Activated T-cell treated with anti-CD3 and anti-CD28 coated beads, Interleukin-2, amount 50 U/mL, for 4 hours (primary cell): ENCODE measurements around the gene MIF4GD. TPM values are rescaled to one million over a fixed set of nuclear protein-coding genes. Genes with fewer than 3 reads are reported as not detected.

Experiments
- ATAC-seq, 2 donors: fragments of 200-7000 bp; cut with Tn5 transposase; one replicate each; pipeline ENCODE4 v1.10.0; 2021
- DNase-seq: peaks from one replicate; pipeline ENCODE4 v3.0.0-alpha.2; 2020
- H3K27me3 Mint-ChIP-seq: one replicate; pipeline ENCODE4 v1.8.0; 2021; ENCODE audit warnings: low read depth, mixed read lengths
- H3K36me3 Mint-ChIP-seq: one replicate; pipeline ENCODE4 v1.8.0; 2022; ENCODE audit warnings: mixed read lengths; ENCODE audit not compliant: insufficient read depth
- H3K4me1 Mint-ChIP-seq: one replicate; pipeline ENCODE4 v1.8.0; 2021; ENCODE audit warnings: low read depth, mixed read lengths
- H3K4me3 Mint-ChIP-seq: one replicate; pipeline ENCODE4 v1.8.0; 2021; ENCODE audit warnings: mild to moderate bottlenecking, moderate library complexity, mixed read lengths
- H3K9me3 Mint-ChIP-seq: one replicate; pipeline ENCODE4 v1.8.0; 2021; ENCODE audit warnings: mixed read lengths
- total RNA-seq, 3 donors: library from RNA; stranded (reverse); gene quantifications; one replicate each; pipeline ENCODE4 v1.2.1, GENCODE V29; 2021

MIF4GD gene
- total RNA-seq, 3 donors from 2014 or later, result 35.4 to 39.8 (median 38.4) TPM

DNA sequence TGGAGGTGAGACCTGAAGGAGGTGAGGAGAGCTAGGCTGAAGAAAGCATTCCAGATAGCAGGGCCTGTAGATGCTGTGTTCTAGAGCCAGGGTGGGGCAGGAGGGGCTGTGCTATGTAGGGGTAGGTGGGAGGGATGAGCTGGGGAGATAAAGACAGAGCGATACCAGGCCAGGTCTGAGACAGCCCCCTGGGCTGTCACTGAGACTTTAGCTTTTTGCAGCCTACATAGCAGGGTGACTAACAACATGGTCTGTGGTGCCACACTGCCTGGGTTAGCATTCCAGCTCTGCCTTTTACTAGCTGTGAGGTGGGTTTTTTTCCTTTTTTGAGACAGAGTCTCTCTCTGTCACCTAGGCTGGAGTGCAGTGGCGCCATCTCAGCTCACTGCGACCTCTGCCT, 51.2 kb downstream of the MIF4GD start:
- H3K36me3 Mint-ChIP-seq, result peaks cover 34% of the 10 kb centered on the region
- no peak overlapping the region for H3K4me3 Mint-ChIP-seq
- ATAC-seq (no peak), DNase-seq (no peak)
- peaks cover 2% of the 10 kb centered on the region for H3K4me1 Mint-ChIP-seq
- H3K27me3 Mint-ChIP-seq, result no peaks in the 10 kb centered on the region
- H3K9me3 Mint-ChIP-seq, result no peaks in the 10 kb centered on the region

DNA sequence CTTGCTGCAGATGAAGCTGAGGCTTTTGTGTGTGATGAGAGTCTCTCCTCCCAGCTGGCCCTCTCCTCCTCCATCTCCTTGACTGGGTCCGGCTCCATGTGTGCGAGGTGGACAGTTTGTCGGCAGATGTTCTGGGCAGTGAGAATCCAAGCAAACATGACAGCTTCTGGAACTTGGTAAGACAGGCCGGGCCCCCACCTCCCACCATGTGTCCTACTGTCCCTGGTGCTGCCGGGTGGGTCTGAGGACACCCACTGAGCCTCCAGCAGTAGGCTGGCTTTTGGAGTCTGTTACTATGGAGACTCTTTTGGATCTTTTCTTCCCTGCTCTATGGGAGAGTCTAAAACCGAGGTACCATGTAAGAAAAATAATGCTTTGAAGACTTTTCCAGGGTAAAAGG, 52.9 kb downstream of the MIF4GD start:
- no peaks in the 10 kb centered on the region for H3K9me3 Mint-ChIP-seq
- peaks cover 32% of the 10 kb centered on the region for H3K36me3 Mint-ChIP-seq
- DNase-seq, result no peak
- no peak overlapping the region for H3K4me3 Mint-ChIP-seq
- no peak for ATAC-seq
- H3K4me1 Mint-ChIP-seq, result peaks cover 2% of the 10 kb centered on the region
- no peaks in the 10 kb centered on the region for H3K27me3 Mint-ChIP-seq

Other genes starting within 250 kb of the MIF4GD start
- gene ATP5PD, start 224.3 kb downstream of the MIF4GD start, total RNA-seq, result 100 to 1,000 TPM; 128 to 158 (median 147) TPM
- 10 to 100 TPM; 18.5 to 23.9 (median 22.2) TPM for gene KCTD2, start 224.0 kb downstream of the MIF4GD start, total RNA-seq
- 1 to 10 TPM in 1 of 3 donors, under 1 TPM in 2; 0.53 to 1.2 (median 0.55) TPM for gene SLC16A5, start 183.3 kb downstream of the MIF4GD start, total RNA-seq
- 10 to 100 TPM; 13.2 to 14.4 (median 13.7) TPM for gene ARMC7, start 161.3 kb downstream of the MIF4GD start, total RNA-seq
- gene NT5C, start 139.5 kb downstream of the MIF4GD start, total RNA-seq, result 100 to 1,000 TPM in 1 of 3 donors, 10 to 100 TPM in 2; 91.0 to 103 (median 91.4) TPM
- gene JPT1, start 116.7 kb downstream of the MIF4GD start, total RNA-seq, result 100 to 1,000 TPM; 161 to 182 (median 167) TPM
- 100 to 1,000 TPM; 594 to 609 (median 599) TPM for gene SUMO2, start 88.3 kb downstream of the MIF4GD start, total RNA-seq
- 100 to 1,000 TPM; 115 to 137 (median 125) TPM for gene NUP85, start 65.6 kb downstream of the MIF4GD start, total RNA-seq
- 10 to 100 TPM; 64.2 to 80.5 (median 71.2) TPM for gene GGA3, start 9.6 kb downstream of the MIF4GD start, total RNA-seq
- 100 to 1,000 TPM; 131 to 167 (median 160) TPM for gene MRPS7, start 9.4 kb downstream of the MIF4GD start, total RNA-seq
- 100 to 1,000 TPM; 111 to 140 (median 134) TPM for gene SLC25A19, start 18.2 kb upstream of the MIF4GD start, total RNA-seq
- 100 to 1,000 TPM; 186 to 210 (median 207) TPM for gene GRB2, start 134.4 kb upstream of the MIF4GD start, total RNA-seq
- 10 to 100 TPM; 44.0 to 49.6 (median 46.6) TPM for gene TMEM94, start 185.4 kb upstream of the MIF4GD start, total RNA-seq
- gene CASKIN2, start 244.3 kb upstream of the MIF4GD start, total RNA-seq, result 1 to 10 TPM; 4.3 to 6.0 (median 5.9) TPM
- 10 to 100 TPM; 64.1 to 76.2 (median 71.5) TPM for gene TSEN54, start 245.3 kb upstream of the MIF4GD start, total RNA-seq